Pancreas (tissue), 10 donors: ENCODE measurements around the gene MANF. TPM values are rescaled to one million over a fixed set of nuclear protein-coding genes. Genes with fewer than 3 reads are reported as not detected.

Source experiments
- ATAC-seq, 4 donors: fragments of 200-7000 bp; cut with Tn5 transposase; one replicate each; pipeline versions ENCODE4 v1.8.0 to v1.9.1; 2020; ENCODE audit warnings: mild to moderate bottlenecking in 4 of 4, moderate library complexity in 4 of 4
- DNase-seq, 6 donors: peaks; one replicate each; pipeline ENCODE4 v3.0.0-alpha.2; 2020
- FAIRE-seq: peaks from 2 replicates; lab custom pipeline; 2012; peaks lifted over from hg19 to GRCh38; lab: Jason Lieb, UNC
- H3K27ac ChIP-seq, 4 donors: fragments of 200-600 bp; sonication (generic); 1 replicate in 3 of 4; 2 replicates in 1 of 4; pipeline versions ENCODE4 v1.5.0 to v1.8.0; 2020
- H3K27me3 ChIP-seq, 4 donors: fragments of 200-600 bp; one replicate each; pipeline ENCODE4 v1.8.0; 2021
- H3K36me3 ChIP-seq, 3 donors: fragments of 200-600 bp; sonication (generic) in 1 of 3; one replicate each; pipeline versions ENCODE4 v1.5.0 to v1.8.0; 2020 to 2021
- H3K4me1 ChIP-seq, 3 donors: fragments of 200-600 bp; one replicate each; pipeline ENCODE4 v1.8.0; 2021
- H3K4me3 ChIP-seq, 4 donors: fragments of 200-600 bp; sonication (generic) in 2 of 4; one replicate each; pipeline versions ENCODE4 v1.5.0 to v1.8.0; 2020 to 2021
- H3K9me3 ChIP-seq, 4 donors: fragments of 200-600 bp; one replicate each; pipeline ENCODE4 v1.8.0; 2021
- WGBS, 2 donors: extraction: QIAGEN DNeasy Blood & Tissue Kit; methylation state at CpG; one replicate each; pipeline ENCODE4 v1.1.7; 2013; 5-methylcytosine and 5-hydroxymethylcytosine counted together
- intact Hi-C, 3 donors: fragments of 100-400 bp; cut with DNase I; formaldehyde crosslinking; loops; one replicate each; pipeline versions ENCODE4 v1.11.1 to v1.14.2; 2022
- polyA plus RNA-seq, 2 donors: library from polyadenylated mRNA; stranded (reverse); fragments of 200-250 nt; gene quantifications; one replicate each; pipeline ENCODE4 v1.2.3, GENCODE V29; 2013
- total RNA-seq, 6 donors: library from RNA; stranded (reverse); fragmentation: NEBNext Ultra II Directional in 4 of 6; extraction: Animal tissue kit (Norgen Biotek cat#: 25700) in 4 of 6; gene quantifications; one replicate each; pipeline versions ENCODE4 v1.2.1 to v1.2.4, GENCODE V29; 2021 to 2023
- TF ChIP-seq, protein P1 (sequence below), 4 donors: fragments of 200-600 bp; sonication (generic) in 3 of 4; IDR thresholded peaks; one replicate each; pipeline versions ENCODE4 v1.5.0 to v1.8.0; 2021; ENCODE audit warnings: antibody characterized with exemption in 4 of 4
- donor health status: healthy with polysubstance abuse.
- donor health status: DM: no; HTN: no; CAD: no; lungs with moderate emphysema.
- donor health status: DM: no; HTN: no; CAD: no.
- donor health status: control.
- donor health status: control.
- donor health status: Bipolar disorder and iron deficiency.
- donor health status: DM: yes; HTN: yes; CAD: no.
- donor health status: DM: no; HTN: no; CAD: no.
- donor health status: DM: no; HTN: no; CAD: no.
- donor health status: DM: yes; HTN: yes; CAD: no.

MANF gene
- total and polyA plus RNA-seq, 8 donors = 30.6 to 74.4 (median 51.6) TPM

DNA sequence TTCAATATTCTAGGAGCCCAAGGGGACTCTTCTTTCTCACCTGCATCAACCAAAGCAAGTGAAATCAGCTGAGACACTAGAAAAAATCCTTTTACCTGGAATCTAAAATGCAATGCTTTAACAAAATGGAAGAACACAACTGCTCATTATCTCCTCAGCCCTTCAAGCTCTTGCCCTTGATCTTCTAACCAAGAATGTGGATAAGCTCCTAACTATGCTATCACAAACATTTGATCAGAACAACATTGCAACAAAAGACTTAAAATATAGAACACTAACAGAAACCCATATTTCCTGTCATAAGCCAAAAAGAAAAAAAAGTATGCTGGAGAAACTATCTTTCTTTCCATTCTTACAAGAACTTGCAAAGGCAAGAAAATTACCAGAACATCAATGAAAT, 18.6 kb downstream of the MANF start:
- FAIRE-seq = no peak
- intact Hi-C loops = no loop called here
- DNase-seq = no peak
- H3K27ac ChIP-seq = no peak overlapping the region
- no peak for ATAC-seq
- H3K4me3 ChIP-seq = no peak overlapping the region
- TF ChIP-seq, protein P1, sequence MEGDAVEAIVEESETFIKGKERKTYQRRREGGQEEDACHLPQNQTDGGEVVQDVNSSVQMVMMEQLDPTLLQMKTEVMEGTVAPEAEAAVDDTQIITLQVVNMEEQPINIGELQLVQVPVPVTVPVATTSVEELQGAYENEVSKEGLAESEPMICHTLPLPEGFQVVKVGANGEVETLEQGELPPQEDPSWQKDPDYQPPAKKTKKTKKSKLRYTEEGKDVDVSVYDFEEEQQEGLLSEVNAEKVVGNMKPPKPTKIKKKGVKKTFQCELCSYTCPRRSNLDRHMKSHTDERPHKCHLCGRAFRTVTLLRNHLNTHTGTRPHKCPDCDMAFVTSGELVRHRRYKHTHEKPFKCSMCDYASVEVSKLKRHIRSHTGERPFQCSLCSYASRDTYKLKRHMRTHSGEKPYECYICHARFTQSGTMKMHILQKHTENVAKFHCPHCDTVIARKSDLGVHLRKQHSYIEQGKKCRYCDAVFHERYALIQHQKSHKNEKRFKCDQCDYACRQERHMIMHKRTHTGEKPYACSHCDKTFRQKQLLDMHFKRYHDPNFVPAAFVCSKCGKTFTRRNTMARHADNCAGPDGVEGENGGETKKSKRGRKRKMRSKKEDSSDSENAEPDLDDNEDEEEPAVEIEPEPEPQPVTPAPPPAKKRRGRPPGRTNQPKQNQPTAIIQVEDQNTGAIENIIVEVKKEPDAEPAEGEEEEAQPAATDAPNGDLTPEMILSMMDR (IDR thresholded peaks at IDR 0.05) = no peak
- H3K27me3 ChIP-seq = no peaks in the 10 kb centered on the region
- H3K9me3 ChIP-seq = no peaks in the 10 kb centered on the region
- peaks cover 0 to 11% (median 0%) of the 10 kb centered on the region in 3 donors for H3K36me3 ChIP-seq
- H3K4me1 ChIP-seq = no peaks in the 10 kb centered on the region

DNA sequence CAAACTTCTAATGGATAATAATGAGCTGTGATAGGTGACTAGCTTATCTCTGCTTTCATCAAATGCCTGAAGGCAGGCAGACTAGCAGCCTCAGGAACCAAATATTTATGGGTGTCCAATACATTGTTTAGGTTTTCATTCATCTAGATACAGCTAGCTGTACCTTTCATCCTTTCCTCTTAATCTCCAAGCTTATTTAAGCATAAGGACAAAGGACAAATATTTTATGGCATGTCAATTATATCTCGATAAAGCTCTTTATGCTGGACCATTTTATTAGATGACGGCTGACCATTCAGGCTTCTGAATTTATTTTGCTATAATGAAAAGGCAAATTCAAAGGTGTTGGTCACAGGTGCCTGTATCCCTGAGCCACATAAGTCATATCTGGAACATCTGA, 22.9 kb downstream of the MANF start:
- TF ChIP-seq, protein P1 (IDR thresholded peaks at IDR 0.05) = no peak
- WGBS, 2 donors = 88% methylated on average over 2 of the region's 2 CpGs
- intact Hi-C loops = no loop called here
- Histone ChIP-seq H3K9me3 (no peaks in the 10 kb centered on the region), H3K27ac (no peak overlapping the region), H3K27me3 (no peaks in the 10 kb centered on the region), H3K4me1 (no peaks in the 10 kb centered on the region), H3K36me3 (peaks cover 0 to 29% (median 0%) of the 10 kb centered on the region in 3 donors), H3K4me3 (no peak overlapping the region)
- DNase-seq (no peak), ATAC-seq (no peak), FAIRE-seq (no peak)

DNA sequence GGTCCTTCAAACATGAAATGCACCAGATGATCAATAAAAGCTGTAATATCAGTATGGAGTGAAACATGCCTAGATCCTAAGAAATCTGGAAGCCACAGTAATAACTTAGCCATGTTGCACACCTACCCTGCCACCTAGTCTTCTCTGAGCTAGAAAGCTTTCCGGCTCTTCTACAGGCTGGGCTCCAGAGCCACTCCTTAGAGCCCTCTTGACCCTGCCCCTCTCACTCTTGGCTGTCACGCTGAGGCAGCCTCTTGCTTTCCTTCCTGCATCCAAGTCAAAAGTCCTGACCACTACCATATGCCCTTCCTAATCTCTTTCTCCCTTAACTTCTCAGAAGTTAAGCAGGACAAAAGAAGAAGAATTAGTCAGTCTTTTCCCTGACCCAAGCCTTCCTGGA, 23.7 kb downstream of the MANF start:
- FAIRE-seq (no peak), ATAC-seq (no peak), DNase-seq (no peak)
- Histone ChIP-seq H3K27me3 (no peaks in the 10 kb centered on the region), H3K36me3 (peaks cover 0 to 32% (median 0%) of the 10 kb centered on the region in 3 donors), H3K4me1 (no peaks in the 10 kb centered on the region), H3K27ac (no peak overlapping the region), H3K4me3 (no peak overlapping the region), H3K9me3 (no peaks in the 10 kb centered on the region)
- 83 to 90% methylated on average over 2 of the region's 2 CpGs for WGBS, 2 donors
- intact Hi-C loops = no loop called here
- TF ChIP-seq, protein P1 (IDR thresholded peaks at IDR 0.05) = no peak

DNA sequence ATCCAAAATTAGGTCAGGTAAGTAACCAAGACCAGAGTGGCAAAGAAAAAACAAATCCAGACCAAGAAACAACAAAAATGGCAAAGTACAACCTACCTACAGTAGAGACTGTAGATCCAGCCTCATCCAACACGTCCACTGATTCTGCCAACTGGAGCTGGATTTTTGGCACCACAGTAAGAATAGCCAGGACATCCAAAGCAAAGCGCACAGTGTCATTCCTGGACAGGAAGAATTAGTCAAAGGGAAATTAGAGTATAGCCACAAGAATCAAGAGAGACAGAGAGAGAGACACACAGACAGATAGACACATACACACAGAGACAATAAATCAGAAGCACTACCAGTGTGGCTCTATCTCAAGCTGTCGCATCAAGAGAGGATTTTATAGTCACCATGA, 37.1 kb downstream of the MANF start:
- peaks cover 0 to 34% (median 10%) of the 10 kb centered on the region in 3 donors for H3K36me3 ChIP-seq
- 97 to 98% methylated on average over 3 of the region's 3 CpGs for WGBS, 2 donors
- DNase-seq (no peak), FAIRE-seq (no peak), ATAC-seq (no peak)
- H3K4me1 ChIP-seq = no peaks in the 10 kb centered on the region
- H3K9me3 ChIP-seq = no peaks in the 10 kb centered on the region
- TF ChIP-seq, protein P1 (IDR thresholded peaks at IDR 0.05) = no peak
- intact Hi-C loops = no loop called here
- no peak overlapping the region for H3K27ac ChIP-seq
- no peaks in the 10 kb centered on the region for H3K27me3 ChIP-seq
- no peak overlapping the region for H3K4me3 ChIP-seq

DNA sequence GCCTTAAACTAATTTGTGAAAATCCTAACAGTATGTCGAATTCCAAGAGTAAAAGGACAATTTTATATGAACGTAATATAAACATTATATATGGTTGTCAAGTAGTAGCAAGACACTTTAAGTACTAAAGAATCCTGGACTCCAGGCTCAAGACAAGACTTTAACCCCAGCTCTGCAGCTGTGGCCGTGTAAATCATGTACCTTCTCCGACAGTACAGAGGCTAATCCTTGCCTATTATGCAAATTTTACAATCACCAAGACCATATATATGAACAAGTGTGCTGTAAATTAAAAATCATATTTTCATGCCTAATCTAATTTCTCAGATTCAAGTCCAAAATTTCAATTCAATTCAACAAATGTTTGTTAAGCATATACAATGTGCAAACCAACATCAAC, 41.8 kb downstream of the MANF start:
- Histone ChIP-seq H3K27me3 (no peaks in the 10 kb centered on the region), H3K4me1 (no peaks in the 10 kb centered on the region), H3K27ac (no peak overlapping the region), H3K9me3 (no peaks in the 10 kb centered on the region), H3K4me3 (no peak overlapping the region), H3K36me3 (peaks cover 0 to 31% (median 0%) of the 10 kb centered on the region in 3 donors)
- intact Hi-C loops = no loop called here
- 82 to 85% methylated on average over 4 of the region's 4 CpGs for WGBS, 2 donors
- TF ChIP-seq, protein P1 (IDR thresholded peaks at IDR 0.05) = no peak
- DNase-seq (no peak), FAIRE-seq (no peak), ATAC-seq (no peak)
